ENCODE results near the gene MACROD1. TPM values are rescaled to one million over a fixed set of nuclear protein-coding genes. Genes with fewer than 3 reads are reported as not detected.

Gene MACROD1
- total RNA-seq, 1 donor from 2014 or later = 4.1 TPM

DNA sequence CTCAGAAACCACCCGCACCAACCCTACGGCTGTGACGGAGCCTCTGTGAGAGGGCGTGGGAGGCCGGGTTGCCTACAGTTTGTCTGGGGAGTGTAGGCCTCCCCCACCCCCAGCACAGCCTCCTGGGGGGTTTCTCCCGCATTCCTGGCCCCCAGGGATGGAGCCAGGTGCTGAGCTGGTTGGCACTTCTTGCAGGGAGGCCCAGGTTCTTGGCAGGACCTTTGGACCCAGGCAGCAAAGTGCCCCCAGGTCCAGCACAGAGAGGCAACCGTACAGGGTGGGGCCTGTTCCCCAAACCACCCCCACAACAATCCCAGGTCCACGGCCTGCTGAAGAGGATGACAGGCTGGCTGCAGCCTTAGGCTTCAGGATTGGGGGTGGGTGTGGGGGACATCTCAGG is 36.5 kb downstream of the MACROD1 start:
- TF ChIP-seq, protein P1, sequence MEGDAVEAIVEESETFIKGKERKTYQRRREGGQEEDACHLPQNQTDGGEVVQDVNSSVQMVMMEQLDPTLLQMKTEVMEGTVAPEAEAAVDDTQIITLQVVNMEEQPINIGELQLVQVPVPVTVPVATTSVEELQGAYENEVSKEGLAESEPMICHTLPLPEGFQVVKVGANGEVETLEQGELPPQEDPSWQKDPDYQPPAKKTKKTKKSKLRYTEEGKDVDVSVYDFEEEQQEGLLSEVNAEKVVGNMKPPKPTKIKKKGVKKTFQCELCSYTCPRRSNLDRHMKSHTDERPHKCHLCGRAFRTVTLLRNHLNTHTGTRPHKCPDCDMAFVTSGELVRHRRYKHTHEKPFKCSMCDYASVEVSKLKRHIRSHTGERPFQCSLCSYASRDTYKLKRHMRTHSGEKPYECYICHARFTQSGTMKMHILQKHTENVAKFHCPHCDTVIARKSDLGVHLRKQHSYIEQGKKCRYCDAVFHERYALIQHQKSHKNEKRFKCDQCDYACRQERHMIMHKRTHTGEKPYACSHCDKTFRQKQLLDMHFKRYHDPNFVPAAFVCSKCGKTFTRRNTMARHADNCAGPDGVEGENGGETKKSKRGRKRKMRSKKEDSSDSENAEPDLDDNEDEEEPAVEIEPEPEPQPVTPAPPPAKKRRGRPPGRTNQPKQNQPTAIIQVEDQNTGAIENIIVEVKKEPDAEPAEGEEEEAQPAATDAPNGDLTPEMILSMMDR (IDR thresholded peaks at IDR 0.05; ENCODE audit: unreplicated experiment) = no peak
- Mint-ChIP-seq H3K4me1 (ENCODE audit: unreplicated experiment) (peaks cover 6% of the 10 kb centered on the region), H3K27me3 (ENCODE audit: unreplicated experiment) (peaks cover 10% of the 10 kb centered on the region), H3K27ac (ENCODE audit: unreplicated experiment) (no peak overlapping the region), H3K9me3 (ENCODE audit: unreplicated experiment) (no peaks in the 10 kb centered on the region), H3K36me3 (ENCODE audit: low read depth, unreplicated experiment) (no peaks in the 10 kb centered on the region), H3K4me3 (ENCODE audit: unreplicated experiment) (no peak overlapping the region)
- DNase-seq (ENCODE audit: low spot score) = no peak

GRCh38 chr11:64128255-64129006 is 37.5 kb downstream of the MACROD1 start:
- Mint-ChIP-seq H3K4me3 (ENCODE audit: unreplicated experiment) (no peak overlapping the region), H3K4me1 (ENCODE audit: unreplicated experiment) (peaks cover 6% of the 10 kb centered on the region), H3K9me3 (ENCODE audit: unreplicated experiment) (no peaks in the 10 kb centered on the region), H3K36me3 (ENCODE audit: low read depth, unreplicated experiment) (no peaks in the 10 kb centered on the region), H3K27me3 (ENCODE audit: unreplicated experiment) (peaks cover 10% of the 10 kb centered on the region), H3K27ac (ENCODE audit: unreplicated experiment) (no peak overlapping the region)
- DNase-seq (ENCODE audit: low spot score) = no peak
- TF ChIP-seq, protein P1 (IDR thresholded peaks at IDR 0.05; ENCODE audit: unreplicated experiment) = no peak

GRCh38 chr11:64127267-64128072 is 38.4 kb downstream of the MACROD1 start:
- Mint-ChIP-seq H3K4me3 (ENCODE audit: unreplicated experiment) (no peak overlapping the region), H3K36me3 (ENCODE audit: low read depth, unreplicated experiment) (no peaks in the 10 kb centered on the region), H3K4me1 (ENCODE audit: unreplicated experiment) (peaks cover 6% of the 10 kb centered on the region), H3K27me3 (ENCODE audit: unreplicated experiment) (peaks cover 10% of the 10 kb centered on the region), H3K27ac (ENCODE audit: unreplicated experiment) (no peak overlapping the region), H3K9me3 (ENCODE audit: unreplicated experiment) (no peaks in the 10 kb centered on the region)
- TF ChIP-seq, protein P1 (IDR thresholded peaks at IDR 0.05; ENCODE audit: unreplicated experiment) = no peak
- DNase-seq (ENCODE audit: low spot score) = no peak

GRCh38 chr11:64126796-64127195 is 39.1 kb downstream of the MACROD1 start:
- Mint-ChIP-seq H3K27ac (ENCODE audit: unreplicated experiment) (no peak overlapping the region), H3K4me3 (ENCODE audit: unreplicated experiment) (no peak overlapping the region), H3K36me3 (ENCODE audit: low read depth, unreplicated experiment) (no peaks in the 10 kb centered on the region), H3K4me1 (ENCODE audit: unreplicated experiment) (peaks cover 6% of the 10 kb centered on the region), H3K9me3 (ENCODE audit: unreplicated experiment) (no peaks in the 10 kb centered on the region), H3K27me3 (ENCODE audit: unreplicated experiment) (peaks cover 7% of the 10 kb centered on the region)
- TF ChIP-seq, protein P1 (IDR thresholded peaks at IDR 0.05; ENCODE audit: unreplicated experiment) = no peak
- DNase-seq (ENCODE audit: low spot score) = no peak

GRCh38 chr11:64126371-64126770 is 39.5 kb downstream of the MACROD1 start:
- TF ChIP-seq, protein P1 (IDR thresholded peaks at IDR 0.05; ENCODE audit: unreplicated experiment) = no peak
- H3K4me1 Mint-ChIP-seq (ENCODE audit: unreplicated experiment) = peaks cover 6% of the 10 kb centered on the region
- H3K36me3 Mint-ChIP-seq (ENCODE audit: low read depth, unreplicated experiment) = no peaks in the 10 kb centered on the region
- H3K4me3 Mint-ChIP-seq (ENCODE audit: unreplicated experiment) = no peak overlapping the region
- no peak overlapping the region for H3K27ac Mint-ChIP-seq (ENCODE audit: unreplicated experiment)
- no peaks in the 10 kb centered on the region for H3K9me3 Mint-ChIP-seq (ENCODE audit: unreplicated experiment)
- peaks cover 10% of the 10 kb centered on the region for H3K27me3 Mint-ChIP-seq (ENCODE audit: unreplicated experiment)
- DNase-seq (ENCODE audit: low spot score) = no peak
